ENCODE measurements around the gene CSTA. TPM values are rescaled to one million over a fixed set of nuclear protein-coding genes. Genes with fewer than 3 reads are reported as not detected.

The CSTA gene
- total RNA-seq, 5 donors from 2014 or later (not counting 1 experiment from before 2014, with no cell fraction given), result not detected

GRCh38 chr3:122389892-122390291, 64.8 kb downstream of the CSTA start:
- Histone ChIP-seq H3K27me3 (replicated peaks in 1 of 2; ENCODE audit: control insufficient read depth in 2 of 2, extremely low read depth in 1 of 2, insufficient read depth in 2 of 2, low read length in 1 of 2) (no peaks in the 10 kb centered on the region), H3K4me1 (ENCODE audit: control insufficient read depth in 1 of 2, extremely low read depth in 1 of 2, insufficient read depth in 2 of 2, low read length in 2 of 2) (peaks cover 0 to 3% of the 10 kb centered on the region in 2 experiments), H3K36me3 (ENCODE audit: control insufficient read depth in 2 of 2, extremely low read depth in 1 of 2, insufficient read depth in 1 of 2, low read length in 1 of 2) (peaks cover 0 to 7% of the 10 kb centered on the region in 2 donors), H3K9me3 (no peaks in the 10 kb centered on the region), H3K27ac (ENCODE audit: low read length) (no peak overlapping the region), H3K4me3 (ENCODE audit: control insufficient read depth in 1 of 2, extremely low read depth in 1 of 2, low read length in 1 of 2) (no peak overlapping the region)
- no peak overlapping the region for H3K27ac Mint-ChIP-seq
- ChIA-PET POLR2A (interaction anchor here in 1 of 2 donors (0.9 kb wide), 1 partner anchor 26 kb away, joined by 3 read pairs; the partner anchor contains the start of gene WDR5B), CTCF (interaction anchor here (1.0 to 1.1 kb wide), 2 partner anchors 18 to 639 kb away, joined by 3 to 4 read pairs; no protein-coding TSS in a partner anchor)
- no peaks in the 10 kb centered on the region for H3K27me3 Mint-ChIP-seq
- peaks cover 28 to 39% (median 31%) of the 10 kb centered on the region in 3 donors for H3K4me1 Mint-ChIP-seq
- 100% methylated on average over 1 of the region's 4 CpGs for WGBS (ENCODE audit: insufficient coverage)
- H3K4me3 Mint-ChIP-seq, result no peak overlapping the region
- no peak for DNase-seq
- peaks cover 18% of the 10 kb centered on the region for H3K36me3 Mint-ChIP-seq
- no peaks in the 10 kb centered on the region for H3K9me3 Mint-ChIP-seq
- ATAC-seq (replicated peaks in 1 of 4), result no peak

GRCh38 chr3:122390665-122391064, 65.6 kb downstream of the CSTA start:
- peaks cover 0 to 7% of the 10 kb centered on the region in 2 donors for H3K36me3 ChIP-seq (ENCODE audit: control insufficient read depth in 2 of 2, extremely low read depth in 1 of 2, insufficient read depth in 1 of 2, low read length in 1 of 2)
- no peaks in the 10 kb centered on the region for H3K27me3 Mint-ChIP-seq
- no peak overlapping the region for H3K27ac Mint-ChIP-seq
- WGBS (ENCODE audit: insufficient coverage), result 93% methylated on average over 2 of the region's 4 CpGs
- ATAC-seq (replicated peaks in 1 of 4) (no peak), DNase-seq (no peak)
- peaks cover 21% of the 10 kb centered on the region for H3K36me3 Mint-ChIP-seq
- H3K4me3 ChIP-seq (ENCODE audit: control insufficient read depth in 1 of 2, extremely low read depth in 1 of 2, low read length in 1 of 2), result no peak overlapping the region
- H3K9me3 Mint-ChIP-seq, result no peaks in the 10 kb centered on the region
- no peak overlapping the region for H3K27ac ChIP-seq (ENCODE audit: low read length)
- ChIA-PET CTCF (no interaction called here), POLR2A (no interaction called here)
- H3K4me1 ChIP-seq (ENCODE audit: control insufficient read depth in 1 of 2, extremely low read depth in 1 of 2, insufficient read depth in 2 of 2, low read length in 2 of 2), result no peaks in the 10 kb centered on the region
- no peak overlapping the region for H3K4me3 Mint-ChIP-seq
- no peaks in the 10 kb centered on the region for H3K27me3 ChIP-seq (replicated peaks in 1 of 2; ENCODE audit: control insufficient read depth in 2 of 2, extremely low read depth in 1 of 2, insufficient read depth in 2 of 2, low read length in 1 of 2)
- H3K9me3 ChIP-seq, result no peaks in the 10 kb centered on the region
- peaks cover 27 to 37% (median 31%) of the 10 kb centered on the region in 3 donors for H3K4me1 Mint-ChIP-seq

Other genes starting within 250 kb of the CSTA start
- gene CASR, start 141.6 kb upstream of the CSTA start, total RNA-seq, result under 1 TPM in 2 of 5 donors, not detected in 3; 0.03 to 0.21 TPM
- 10 to 100 TPM; 15.7 to 27.3 (median 23.5) TPM for gene MIX23, start 58.0 kb downstream of the CSTA start, total RNA-seq
- 10 to 100 TPM; 26.6 to 29.6 (median 28.1) TPM for gene FAM162A, start 58.9 kb downstream of the CSTA start, total RNA-seq
- gene WDR5B, start 90.8 kb downstream of the CSTA start, total RNA-seq, result 10 to 100 TPM in 3 of 5 donors, 1 to 10 TPM in 2; 5.8 to 11.6 (median 10.0) TPM
- gene KPNA1, start 189.7 kb downstream of the CSTA start, total RNA-seq, result 10 to 100 TPM; 55.2 to 65.0 (median 57.5) TPM
- 10 to 100 TPM; 20.2 to 43.0 (median 24.3) TPM for gene PARP9, start 239.1 kb downstream of the CSTA start, total RNA-seq
- gene DTX3L, start 239.1 kb downstream of the CSTA start, total RNA-seq, result 10 to 100 TPM; 35.1 to 56.2 (median 49.8) TPM